Measurements from ENCODE around the gene HEPN1.

HEPN1 gene

DNA sequence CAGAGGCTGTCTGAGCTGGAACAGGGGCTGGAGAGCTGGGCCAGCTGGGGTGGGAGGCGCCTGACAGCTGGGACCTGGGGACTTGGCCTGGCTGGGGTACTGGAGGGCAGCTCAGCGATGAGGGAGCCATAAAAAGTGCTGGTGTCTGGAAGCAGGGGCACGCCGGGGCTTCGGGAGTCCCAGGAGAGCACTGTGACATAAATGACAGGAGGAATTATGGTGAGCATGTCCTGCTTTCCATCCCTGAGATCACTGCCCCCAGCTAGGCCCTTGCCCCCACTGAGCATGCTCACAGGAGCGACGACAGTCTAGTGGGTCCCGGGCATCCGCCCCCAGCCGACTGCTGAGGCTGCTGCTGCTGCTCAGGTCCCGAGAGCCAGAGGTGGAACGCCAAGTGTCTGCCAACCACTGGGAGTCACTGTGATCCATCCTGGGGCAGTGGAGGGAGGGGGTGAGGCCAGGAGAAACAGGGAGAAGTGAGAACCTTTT lies 27.6 kb upstream of the HEPN1 start:
- TF ChIP-seq, protein P1, sequence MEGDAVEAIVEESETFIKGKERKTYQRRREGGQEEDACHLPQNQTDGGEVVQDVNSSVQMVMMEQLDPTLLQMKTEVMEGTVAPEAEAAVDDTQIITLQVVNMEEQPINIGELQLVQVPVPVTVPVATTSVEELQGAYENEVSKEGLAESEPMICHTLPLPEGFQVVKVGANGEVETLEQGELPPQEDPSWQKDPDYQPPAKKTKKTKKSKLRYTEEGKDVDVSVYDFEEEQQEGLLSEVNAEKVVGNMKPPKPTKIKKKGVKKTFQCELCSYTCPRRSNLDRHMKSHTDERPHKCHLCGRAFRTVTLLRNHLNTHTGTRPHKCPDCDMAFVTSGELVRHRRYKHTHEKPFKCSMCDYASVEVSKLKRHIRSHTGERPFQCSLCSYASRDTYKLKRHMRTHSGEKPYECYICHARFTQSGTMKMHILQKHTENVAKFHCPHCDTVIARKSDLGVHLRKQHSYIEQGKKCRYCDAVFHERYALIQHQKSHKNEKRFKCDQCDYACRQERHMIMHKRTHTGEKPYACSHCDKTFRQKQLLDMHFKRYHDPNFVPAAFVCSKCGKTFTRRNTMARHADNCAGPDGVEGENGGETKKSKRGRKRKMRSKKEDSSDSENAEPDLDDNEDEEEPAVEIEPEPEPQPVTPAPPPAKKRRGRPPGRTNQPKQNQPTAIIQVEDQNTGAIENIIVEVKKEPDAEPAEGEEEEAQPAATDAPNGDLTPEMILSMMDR (IDR thresholded peaks at IDR 0.05; ENCODE audit: low read depth, low read length), result peak; percentile 54
- peak overlapping the region; percentile 39; the same call in 1 of the 2 replicates for H3K27ac ChIP-seq
- DNase-seq, result peak; percentile 70
- H3K9me3 ChIP-seq (ENCODE audit: severe bottlenecking), result no peaks in the 10 kb centered on the region
- H3K4me3 ChIP-seq (ENCODE audit: low read depth, low read length), result peak overlapping the region; percentile 18
- H3K27me3 ChIP-seq (ENCODE audit: insufficient read depth, low read depth, severe bottlenecking), result no peaks in the 10 kb centered on the region
- no peaks in the 10 kb centered on the region for H3K36me3 ChIP-seq

DNA sequence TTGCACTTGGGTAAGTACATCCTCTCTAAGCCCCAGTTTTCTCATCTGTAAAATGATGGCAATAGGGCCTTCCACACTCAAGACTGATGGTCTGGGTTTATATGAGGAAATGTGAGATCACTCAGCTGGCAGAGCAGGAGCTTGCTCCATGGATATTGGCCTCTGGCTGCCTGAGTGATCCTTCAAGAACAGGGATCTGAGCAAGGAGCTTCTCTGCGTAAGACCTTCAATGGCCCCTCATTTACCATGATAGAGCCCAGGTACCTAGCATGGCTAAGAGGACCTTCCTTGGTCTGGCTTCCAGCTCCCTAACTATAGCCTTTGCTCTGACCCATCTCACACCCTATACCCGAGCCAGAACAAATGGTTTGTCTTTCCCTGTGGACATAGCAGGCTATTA lies 26.9 kb upstream of the HEPN1 start:
- Histone ChIP-seq H3K36me3 (no peaks in the 10 kb centered on the region), H3K27ac (no peak overlapping the region), H3K27me3 (ENCODE audit: insufficient read depth, low read depth, severe bottlenecking) (no peaks in the 10 kb centered on the region), H3K4me3 (ENCODE audit: low read depth, low read length) (no peak overlapping the region), H3K9me3 (ENCODE audit: severe bottlenecking) (no peaks in the 10 kb centered on the region)
- DNase-seq, result peak; percentile 42
- TF ChIP-seq, protein P1 (IDR thresholded peaks at IDR 0.05; ENCODE audit: low read depth, low read length), result no peak

DNA sequence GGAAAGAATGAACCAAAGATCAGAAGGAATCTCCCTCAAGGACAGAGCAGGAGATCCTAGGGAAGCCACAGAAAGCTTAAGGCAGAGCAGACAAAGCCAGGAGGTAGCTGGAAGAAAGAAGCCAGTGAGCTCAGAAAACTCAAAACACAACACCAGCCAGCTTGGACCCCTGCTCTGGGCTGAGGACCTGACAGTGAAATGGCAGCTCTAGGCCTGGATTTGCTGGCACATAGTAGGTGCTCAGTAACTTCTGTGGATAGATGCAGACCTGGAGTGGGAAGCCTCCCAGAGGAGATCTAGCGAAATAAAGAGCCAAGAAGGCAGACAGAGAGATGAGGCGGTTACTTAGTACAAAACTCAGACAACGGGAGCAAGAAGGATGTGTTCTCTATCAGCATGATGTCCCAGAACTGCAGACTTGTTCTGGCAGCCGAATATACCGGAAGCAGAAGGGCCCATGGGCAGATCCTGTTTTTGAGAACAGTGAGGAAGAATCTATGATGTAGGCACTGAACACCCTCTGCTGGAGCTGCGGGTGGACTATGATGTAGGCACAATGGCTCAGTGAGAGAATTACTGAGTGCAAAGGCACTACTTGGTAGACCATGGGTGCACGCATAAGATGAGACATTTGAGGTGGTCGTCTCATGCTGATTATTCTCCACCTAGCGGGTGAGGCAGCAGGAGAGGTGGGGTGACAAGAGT lies 26.1 kb upstream of the HEPN1 start:
- TF ChIP-seq, protein P1 (IDR thresholded peaks at IDR 0.05; ENCODE audit: low read depth, low read length), result no peak

DNA sequence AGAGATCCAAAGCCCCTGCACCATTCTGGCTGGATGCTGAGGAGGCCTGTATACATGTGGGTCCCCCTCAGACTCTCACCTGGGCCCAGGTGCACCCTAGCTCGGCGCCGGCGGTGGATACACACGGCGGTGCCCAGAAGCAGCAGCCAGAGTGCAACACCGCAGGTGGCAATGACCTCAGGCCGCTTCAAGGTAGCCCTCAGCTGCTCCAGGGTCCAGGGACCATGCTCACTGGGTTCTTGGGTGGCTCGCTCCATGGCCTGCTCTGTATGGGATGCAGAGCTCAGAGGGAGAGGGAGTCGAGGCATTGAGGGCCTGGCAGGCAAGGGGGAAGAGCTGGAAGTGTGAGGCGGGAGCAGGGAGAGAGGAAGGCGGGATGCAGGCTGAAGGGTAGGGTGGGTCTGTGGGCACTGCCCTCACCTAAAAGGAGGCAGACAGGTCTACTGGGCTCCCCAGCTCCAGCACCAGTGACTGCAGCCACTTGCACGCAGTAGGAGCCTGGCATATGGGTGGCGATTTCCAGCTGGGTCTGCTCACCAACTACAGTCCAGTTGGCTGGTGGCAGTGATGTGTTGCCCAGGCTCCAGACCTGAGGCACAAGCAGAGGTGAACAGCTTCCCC lies 25.2 kb upstream of the HEPN1 start:
- Histone ChIP-seq H3K36me3 (no peaks in the 10 kb centered on the region), H3K27ac (no peak overlapping the region), H3K9me3 (ENCODE audit: severe bottlenecking) (no peaks in the 10 kb centered on the region), H3K4me3 (ENCODE audit: low read depth, low read length) (no peak overlapping the region), H3K27me3 (ENCODE audit: insufficient read depth, low read depth, severe bottlenecking) (no peaks in the 10 kb centered on the region)
- TF ChIP-seq, protein P1 (IDR thresholded peaks at IDR 0.05; ENCODE audit: low read depth, low read length), result no peak
- DNase-seq, result no peak

More for the DNA sequence above, 26.1 kb upstream of the HEPN1 start:
- no peak overlapping the region for H3K27ac ChIP-seq
- DNase-seq, result no peak
- no peaks in the 10 kb centered on the region for H3K36me3 ChIP-seq
- no peaks in the 10 kb centered on the region for H3K9me3 ChIP-seq (ENCODE audit: severe bottlenecking)
- H3K4me3 ChIP-seq (ENCODE audit: low read depth, low read length), result no peak overlapping the region
- H3K27me3 ChIP-seq (ENCODE audit: insufficient read depth, low read depth, severe bottlenecking), result no peaks in the 10 kb centered on the region

DNA sequence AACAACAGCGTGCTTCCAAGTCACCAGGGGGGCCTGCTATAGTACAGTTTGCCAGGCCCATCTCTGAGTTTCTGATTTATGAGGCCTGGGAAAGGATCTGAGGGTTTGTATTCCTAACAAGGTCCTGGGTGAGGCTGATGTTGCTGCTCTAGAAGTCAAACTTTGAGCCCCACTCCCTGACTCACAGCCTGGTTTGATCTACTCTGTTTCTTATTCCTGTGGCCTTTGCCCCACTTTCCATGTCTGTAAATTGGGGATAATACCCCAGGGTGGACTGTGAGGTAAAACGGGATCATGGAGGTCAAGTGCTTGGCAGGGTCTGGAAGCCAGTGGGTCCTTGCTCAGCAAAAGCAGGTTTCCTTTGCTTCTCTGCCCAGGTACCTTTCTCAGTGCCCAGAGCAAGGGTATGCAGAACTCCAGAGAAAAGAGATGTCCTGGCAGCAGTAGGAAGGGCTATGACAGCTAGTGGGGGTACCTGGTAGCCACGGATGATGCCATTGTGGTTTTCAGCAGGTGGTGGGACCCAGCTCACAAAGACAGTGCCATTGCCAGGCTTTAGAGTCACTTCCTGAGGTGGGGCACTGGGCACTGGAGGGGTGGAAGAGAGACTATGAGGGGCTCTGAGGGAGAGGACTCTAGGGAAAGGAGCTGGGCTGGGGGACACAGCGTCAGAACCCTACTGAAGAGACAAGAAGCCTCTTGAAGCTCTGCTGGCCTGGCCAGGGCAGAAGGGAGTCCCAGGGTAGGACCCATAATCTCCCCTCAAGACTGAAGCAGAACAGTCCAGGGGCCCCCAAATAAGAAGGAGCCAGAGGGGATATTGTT lies 24.2 kb upstream of the HEPN1 start:
- H3K9me3 ChIP-seq (ENCODE audit: severe bottlenecking), result no peaks in the 10 kb centered on the region
- TF ChIP-seq, protein P1 (IDR thresholded peaks at IDR 0.05; ENCODE audit: low read depth, low read length), result no peak

More for the DNA sequence above, 24.2 kb upstream of the HEPN1 start:
- no peaks in the 10 kb centered on the region for H3K27me3 ChIP-seq (ENCODE audit: insufficient read depth, low read depth, severe bottlenecking)
- H3K27ac ChIP-seq, result no peak overlapping the region
- H3K36me3 ChIP-seq, result no peaks in the 10 kb centered on the region
- no peak overlapping the region for H3K4me3 ChIP-seq (ENCODE audit: low read depth, low read length)
- DNase-seq, result no peak

Data from WERI-Rb-1 (cell line).